Measurements from ENCODE around the gene MED10. TPM values are rescaled to one million over a fixed set of nuclear protein-coding genes. Genes with fewer than 3 reads are reported as not detected.

MED10 gene
- total and polyA plus RNA-seq, 2 experiments from 2014 or later = 19.7 to 75.5 TPM

DNA sequence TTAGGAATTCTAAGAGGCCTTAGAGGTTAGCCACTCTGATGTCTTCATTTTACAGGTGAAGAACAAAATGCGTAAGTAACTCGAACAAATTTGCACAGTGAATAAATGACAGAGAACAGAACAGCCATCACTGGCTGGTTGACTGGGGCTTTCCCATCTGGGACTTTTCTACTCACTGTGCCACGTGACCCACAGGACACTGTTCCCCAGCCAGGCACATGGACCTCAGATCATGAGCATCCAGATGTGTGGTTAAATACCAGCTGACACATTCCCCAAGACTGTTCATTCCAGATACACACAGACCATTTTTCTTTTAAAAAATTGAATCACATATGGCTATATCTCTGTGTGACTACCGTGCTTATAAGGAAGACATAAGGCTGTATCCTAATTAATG is 25.8 kb upstream of the MED10 start:
- 80% methylated on average over 4 of the region's 4 CpGs for WGBS (ENCODE audit: low lambda C conversion rate, missing lambda C conversion rate)
- TF ChIP-seq, protein P1, sequence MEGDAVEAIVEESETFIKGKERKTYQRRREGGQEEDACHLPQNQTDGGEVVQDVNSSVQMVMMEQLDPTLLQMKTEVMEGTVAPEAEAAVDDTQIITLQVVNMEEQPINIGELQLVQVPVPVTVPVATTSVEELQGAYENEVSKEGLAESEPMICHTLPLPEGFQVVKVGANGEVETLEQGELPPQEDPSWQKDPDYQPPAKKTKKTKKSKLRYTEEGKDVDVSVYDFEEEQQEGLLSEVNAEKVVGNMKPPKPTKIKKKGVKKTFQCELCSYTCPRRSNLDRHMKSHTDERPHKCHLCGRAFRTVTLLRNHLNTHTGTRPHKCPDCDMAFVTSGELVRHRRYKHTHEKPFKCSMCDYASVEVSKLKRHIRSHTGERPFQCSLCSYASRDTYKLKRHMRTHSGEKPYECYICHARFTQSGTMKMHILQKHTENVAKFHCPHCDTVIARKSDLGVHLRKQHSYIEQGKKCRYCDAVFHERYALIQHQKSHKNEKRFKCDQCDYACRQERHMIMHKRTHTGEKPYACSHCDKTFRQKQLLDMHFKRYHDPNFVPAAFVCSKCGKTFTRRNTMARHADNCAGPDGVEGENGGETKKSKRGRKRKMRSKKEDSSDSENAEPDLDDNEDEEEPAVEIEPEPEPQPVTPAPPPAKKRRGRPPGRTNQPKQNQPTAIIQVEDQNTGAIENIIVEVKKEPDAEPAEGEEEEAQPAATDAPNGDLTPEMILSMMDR (IDR thresholded peaks at IDR 0.05; ENCODE audit: poor library complexity) = no peak
- TF ChIP-seq EZH2phosphoT487 (IDR thresholded peaks at IDR 0.05; ENCODE audit: low read depth, severe bottlenecking, unreplicated experiment) = no peak
- TF ChIP-seq EZH2 (IDR thresholded peaks at IDR 0.05; ENCODE audit: borderline replicate concordance) = no peak
- no peak for DNase-seq (ENCODE audit: low spot score)
- Histone ChIP-seq H4K20me1 (ENCODE audit: insufficient read depth, poor library complexity, severe bottlenecking) (no peaks in the 10 kb centered on the region), H3K9me2 (replicated peaks; ENCODE audit: insufficient read depth) (no peaks in the 10 kb centered on the region), H3K4me1 (ENCODE audit: insufficient read depth) (no peaks in the 10 kb centered on the region), H3K4me3 (no peak overlapping the region), H2AFZ (no peak overlapping the region), H3K36me3 (replicated peaks; ENCODE audit: insufficient read depth, low read depth) (no peaks in the 10 kb centered on the region), H3K9me3 (ENCODE audit: low read depth) (no peaks in the 10 kb centered on the region), H3K27me3 (no peaks in the 10 kb centered on the region), H3K4me2 (no peak overlapping the region), H3K79me2 (no peaks in the 10 kb centered on the region), H3K27ac (no peak overlapping the region)

DNA sequence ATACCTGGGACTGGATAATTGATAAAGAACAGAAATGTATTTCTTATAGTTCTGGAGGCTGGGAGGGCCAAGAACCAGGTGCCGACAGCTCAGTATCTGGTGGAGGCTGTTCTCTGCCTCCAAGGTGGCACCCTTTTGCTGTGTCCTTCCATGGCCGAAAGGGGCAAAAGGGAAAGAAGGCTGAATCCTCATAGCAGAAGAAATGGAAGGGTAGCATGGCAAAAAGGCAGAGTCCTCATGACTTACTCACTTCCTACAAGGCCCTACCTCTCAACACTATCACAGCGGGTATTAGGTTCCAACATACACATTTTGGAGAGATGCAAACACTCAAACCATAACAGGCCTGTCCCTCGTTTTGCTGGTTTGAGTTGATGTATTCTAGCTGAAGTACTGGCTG is 25.1 kb upstream of the MED10 start:
- H3K36me3 ChIP-seq (replicated peaks; ENCODE audit: insufficient read depth, low read depth) = no peaks in the 10 kb centered on the region
- H2AFZ ChIP-seq = no peak overlapping the region
- H3K27me3 ChIP-seq = no peaks in the 10 kb centered on the region
- no peak overlapping the region for H3K27ac ChIP-seq
- H3K79me2 ChIP-seq = no peaks in the 10 kb centered on the region
- no peaks in the 10 kb centered on the region for H3K4me1 ChIP-seq (ENCODE audit: insufficient read depth)
- no peak overlapping the region for H3K4me2 ChIP-seq
- TF ChIP-seq, protein P1 (IDR thresholded peaks at IDR 0.05; ENCODE audit: poor library complexity) = no peak
- no peak for TF ChIP-seq EZH2 (IDR thresholded peaks at IDR 0.05; ENCODE audit: borderline replicate concordance)
- TF ChIP-seq EZH2phosphoT487 (IDR thresholded peaks at IDR 0.05; ENCODE audit: low read depth, severe bottlenecking, unreplicated experiment) = no peak
- no peak overlapping the region for H3K4me3 ChIP-seq
- WGBS (ENCODE audit: low lambda C conversion rate, missing lambda C conversion rate) = 83% methylated on average over 4 of the region's 4 CpGs
- no peaks in the 10 kb centered on the region for H3K9me3 ChIP-seq (ENCODE audit: low read depth)
- H3K9me2 ChIP-seq (replicated peaks; ENCODE audit: insufficient read depth) = no peaks in the 10 kb centered on the region
- H4K20me1 ChIP-seq (ENCODE audit: insufficient read depth, poor library complexity, severe bottlenecking) = no peaks in the 10 kb centered on the region
- DNase-seq (ENCODE audit: low spot score) = no peak

DNA sequence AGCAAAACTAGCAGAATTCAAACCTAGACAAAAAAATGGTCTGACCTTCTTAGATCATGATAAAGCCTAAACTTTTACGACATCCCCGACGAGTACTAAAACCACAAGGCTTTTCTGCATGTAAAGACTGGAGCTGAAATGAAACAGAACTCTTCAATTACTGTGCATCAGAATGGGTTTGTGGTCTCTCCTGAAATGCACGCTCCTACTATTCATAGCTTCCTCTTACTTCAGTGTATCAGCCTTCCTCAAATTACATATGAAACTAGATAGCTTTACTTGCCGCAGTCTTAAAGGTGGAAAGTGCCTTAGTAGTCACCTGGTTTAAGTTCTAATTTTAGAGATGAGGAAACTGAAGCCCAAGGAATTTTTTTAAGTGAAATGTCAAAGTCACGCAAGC is 24.6 kb upstream of the MED10 start:
- Histone ChIP-seq H4K20me1 (ENCODE audit: insufficient read depth, poor library complexity, severe bottlenecking) (no peaks in the 10 kb centered on the region), H3K9me2 (replicated peaks; ENCODE audit: insufficient read depth) (no peaks in the 10 kb centered on the region), H3K27me3 (no peaks in the 10 kb centered on the region), H3K4me2 (no peak overlapping the region), H3K79me2 (no peaks in the 10 kb centered on the region), H3K4me3 (no peak overlapping the region), H3K27ac (no peak overlapping the region), H3K9me3 (ENCODE audit: low read depth) (no peaks in the 10 kb centered on the region), H3K36me3 (replicated peaks; ENCODE audit: insufficient read depth, low read depth) (no peaks in the 10 kb centered on the region), H2AFZ (no peak overlapping the region), H3K4me1 (ENCODE audit: insufficient read depth) (no peaks in the 10 kb centered on the region)
- no peak for DNase-seq (ENCODE audit: low spot score)
- 39% methylated on average over 6 of the region's 6 CpGs for WGBS (ENCODE audit: low lambda C conversion rate, missing lambda C conversion rate)
- TF ChIP-seq EZH2 (IDR thresholded peaks at IDR 0.05; ENCODE audit: borderline replicate concordance) (no peak), EZH2phosphoT487 (IDR thresholded peaks at IDR 0.05; ENCODE audit: low read depth, severe bottlenecking, unreplicated experiment) (no peak)
- TF ChIP-seq, protein P1 (IDR thresholded peaks at IDR 0.05; ENCODE audit: poor library complexity) = no peak

DNA sequence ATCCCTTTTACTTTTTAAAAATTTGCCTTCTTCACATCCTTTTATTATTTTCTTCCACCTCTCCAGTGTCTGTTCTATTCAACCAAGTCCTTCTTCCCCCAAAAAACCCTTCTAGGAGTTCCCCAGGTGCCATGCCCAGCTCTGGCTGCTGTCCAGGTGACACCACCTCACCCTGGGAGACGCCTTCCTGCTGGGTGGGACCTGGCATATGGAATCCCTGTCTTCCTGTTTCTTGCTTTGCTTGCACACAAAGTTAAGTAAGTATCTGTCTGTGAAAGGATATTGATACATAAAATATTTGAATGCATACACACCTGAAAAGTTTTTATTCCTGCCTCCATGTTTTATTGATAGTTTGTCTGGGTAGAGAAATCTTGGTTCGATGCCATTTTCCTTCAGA is 23.1 kb upstream of the MED10 start:
- TF ChIP-seq, protein P1 (IDR thresholded peaks at IDR 0.05; ENCODE audit: poor library complexity) = no peak
- TF ChIP-seq EZH2 (IDR thresholded peaks at IDR 0.05; ENCODE audit: borderline replicate concordance) (no peak), EZH2phosphoT487 (IDR thresholded peaks at IDR 0.05; ENCODE audit: low read depth, severe bottlenecking, unreplicated experiment) (no peak)
- Histone ChIP-seq H3K27me3 (no peaks in the 10 kb centered on the region), H3K4me1 (ENCODE audit: insufficient read depth) (no peaks in the 10 kb centered on the region), H3K9me3 (ENCODE audit: low read depth) (no peaks in the 10 kb centered on the region), H3K36me3 (replicated peaks; ENCODE audit: insufficient read depth, low read depth) (no peaks in the 10 kb centered on the region), H3K4me3 (no peak overlapping the region), H3K4me2 (no peak overlapping the region), H4K20me1 (ENCODE audit: insufficient read depth, poor library complexity, severe bottlenecking) (no peaks in the 10 kb centered on the region), H3K27ac (no peak overlapping the region), H2AFZ (no peak overlapping the region), H3K79me2 (no peaks in the 10 kb centered on the region), H3K9me2 (replicated peaks; ENCODE audit: insufficient read depth) (no peaks in the 10 kb centered on the region)
- no peak for DNase-seq (ENCODE audit: low spot score)
- 86% methylated on average over 2 of the region's 2 CpGs for WGBS (ENCODE audit: low lambda C conversion rate, missing lambda C conversion rate)

Measured in hepatocyte (in vitro differentiated cells).